ENCODE data around the gene KRT36.

KRT36 gene

DNA sequence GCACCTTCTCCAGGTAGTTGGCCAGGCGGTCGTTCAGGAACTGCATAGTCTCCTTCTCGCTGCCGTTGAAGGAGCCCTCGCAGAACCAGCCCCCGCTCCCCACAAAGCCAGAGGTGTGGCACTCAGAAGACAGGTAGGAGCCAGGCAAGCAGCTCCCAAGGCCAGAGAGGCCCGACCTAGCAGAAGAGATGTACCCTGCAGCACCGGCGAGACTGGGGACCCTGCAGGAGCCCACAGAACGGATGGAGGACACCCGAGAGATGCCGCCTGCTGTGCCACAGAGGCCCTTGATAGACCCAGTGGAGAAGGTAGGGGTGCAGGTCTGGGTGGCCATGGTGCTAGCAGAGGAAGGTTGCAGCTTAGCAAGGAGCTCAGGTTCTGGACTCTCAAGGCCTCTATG lies at the start of gene KRT36:
Gene KRT36 (minus strand): TSS at position 380 of the 400 bp plus-strand sequence. CDS start 46 bp downstream, at position 334.
- no peak for DNase-seq (ENCODE audit: low read depth in 2 of 2)

DNA sequence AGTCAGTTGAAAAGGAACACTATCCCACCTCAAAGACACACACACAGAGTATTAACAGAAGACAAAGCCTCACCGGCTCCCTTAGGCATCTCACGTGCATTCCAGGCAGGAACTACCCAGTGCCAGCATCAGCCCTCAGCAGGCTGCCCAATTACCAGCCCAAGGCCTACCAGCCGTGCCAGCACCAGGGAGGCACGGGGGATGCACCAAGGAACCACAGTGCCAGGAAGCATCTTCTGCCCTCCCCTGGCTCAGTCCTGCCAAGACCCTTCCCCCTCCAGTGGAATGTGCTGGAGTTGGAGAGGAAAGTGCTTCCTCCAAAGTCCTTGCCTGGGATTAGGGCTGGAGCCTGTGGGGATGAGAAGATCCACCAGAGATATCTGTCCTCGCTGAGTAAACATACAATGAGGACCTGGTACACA lies 49.4 kb upstream of the KRT36 start:
- DNase-seq (ENCODE audit: low read depth in 2 of 2) = no peak

DNA sequence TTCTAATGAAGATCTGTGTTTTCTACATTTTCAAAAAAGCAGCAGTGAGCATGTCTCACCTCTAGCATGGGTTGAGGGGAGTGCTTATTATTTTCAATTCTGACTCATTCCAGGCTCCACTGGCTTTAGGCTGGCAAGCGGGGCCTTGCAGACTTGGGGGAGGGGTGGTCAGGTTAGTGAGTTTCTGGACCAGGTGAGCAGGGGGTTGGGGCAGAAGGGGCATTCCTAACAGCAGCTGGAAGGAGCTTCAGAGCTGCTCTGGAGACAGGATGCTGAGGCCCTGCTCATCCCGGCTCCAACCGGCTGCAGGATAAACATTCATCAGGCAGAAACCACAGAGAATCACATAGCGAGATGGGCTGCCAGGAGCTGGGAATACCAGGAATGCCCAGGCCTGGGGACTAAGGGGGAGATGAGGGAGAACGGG lies 48.9 kb upstream of the KRT36 start:
- DNase-seq (ENCODE audit: low read depth in 2 of 2) = no peak

DNA sequence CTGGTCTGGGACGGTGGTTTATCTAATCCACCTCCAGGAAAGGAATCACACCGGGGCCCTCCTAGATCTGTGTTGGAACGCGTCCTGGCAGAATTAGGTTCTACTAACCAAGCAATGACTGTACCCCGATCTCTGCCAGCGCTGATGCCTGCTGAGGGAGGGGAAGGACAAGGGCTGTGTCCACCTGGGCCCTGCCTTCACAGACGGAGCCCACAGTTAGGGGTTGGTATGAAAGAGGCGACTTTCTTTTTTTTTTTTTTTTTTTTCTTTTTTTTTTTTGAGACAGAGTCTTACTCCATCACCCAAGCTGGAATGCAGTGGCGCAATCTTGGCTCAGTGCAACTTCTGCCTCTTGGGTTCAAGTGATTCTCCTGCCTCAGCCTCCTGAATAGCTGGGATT lies 48.3 kb upstream of the KRT36 start:
- DNase-seq (ENCODE audit: low read depth in 2 of 2) = no peak

DNA sequence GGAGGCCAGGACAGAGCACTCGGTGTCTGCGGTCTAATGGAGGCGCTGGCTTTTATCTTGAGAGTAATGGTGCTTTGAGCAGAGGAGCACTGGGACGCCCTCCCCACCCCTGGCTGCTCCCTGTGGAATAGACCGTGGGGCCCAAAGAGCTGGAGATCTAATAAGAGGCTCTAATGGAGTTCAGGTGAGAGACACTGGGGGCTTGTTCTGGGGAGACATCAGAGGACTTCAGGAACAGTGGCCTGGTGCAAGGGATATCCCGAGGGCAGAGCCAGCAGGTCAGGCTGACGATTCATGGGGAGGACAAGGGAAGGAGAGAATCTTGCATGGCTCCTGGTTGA lies 47.9 kb upstream of the KRT36 start:
- DNase-seq (ENCODE audit: low read depth in 2 of 2) = no peak

DNA sequence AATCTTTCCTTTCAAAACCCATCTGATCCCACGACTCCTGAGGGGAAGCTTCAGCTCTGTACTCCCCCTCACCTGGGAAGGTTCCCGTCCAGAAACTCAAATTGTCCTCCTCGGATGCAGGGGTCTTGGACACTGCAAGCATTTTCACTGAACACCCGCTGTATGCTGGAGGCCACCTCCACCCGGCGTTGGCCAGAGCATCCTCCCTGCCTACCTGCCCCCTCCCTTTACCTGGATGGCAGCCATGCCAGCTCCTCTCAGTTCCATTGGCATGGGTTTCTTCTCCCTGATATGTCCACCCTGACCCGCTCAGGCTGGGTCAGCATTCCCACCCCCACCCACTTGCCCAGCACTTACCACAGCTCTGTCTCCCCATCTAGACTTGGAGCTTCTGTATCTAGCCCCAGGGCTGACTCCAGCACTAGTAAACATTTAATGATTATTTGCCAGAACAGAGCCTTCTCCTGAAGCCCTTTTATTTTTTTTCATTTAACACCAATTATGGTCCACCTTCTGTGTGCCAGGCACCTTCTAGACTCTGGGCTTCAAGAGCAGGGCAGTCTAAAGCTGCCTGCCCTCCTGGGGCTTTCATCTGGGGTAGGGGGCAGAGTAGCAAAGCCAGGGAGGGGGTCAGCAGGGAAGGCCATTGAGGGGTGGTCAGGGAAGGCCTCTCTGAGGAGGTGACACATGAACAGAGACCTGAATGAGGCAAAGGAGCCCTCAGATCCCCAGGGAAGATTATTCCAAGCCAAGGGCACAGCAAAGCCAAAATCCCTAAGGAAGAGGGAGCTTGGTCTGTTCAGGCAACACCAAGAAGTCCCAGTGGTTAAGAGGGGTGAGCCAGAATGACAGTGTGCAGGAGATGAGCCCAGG lies 47.3 kb upstream of the KRT36 start:
- DNase-seq (ENCODE audit: low read depth in 2 of 2) = no peak

DNA sequence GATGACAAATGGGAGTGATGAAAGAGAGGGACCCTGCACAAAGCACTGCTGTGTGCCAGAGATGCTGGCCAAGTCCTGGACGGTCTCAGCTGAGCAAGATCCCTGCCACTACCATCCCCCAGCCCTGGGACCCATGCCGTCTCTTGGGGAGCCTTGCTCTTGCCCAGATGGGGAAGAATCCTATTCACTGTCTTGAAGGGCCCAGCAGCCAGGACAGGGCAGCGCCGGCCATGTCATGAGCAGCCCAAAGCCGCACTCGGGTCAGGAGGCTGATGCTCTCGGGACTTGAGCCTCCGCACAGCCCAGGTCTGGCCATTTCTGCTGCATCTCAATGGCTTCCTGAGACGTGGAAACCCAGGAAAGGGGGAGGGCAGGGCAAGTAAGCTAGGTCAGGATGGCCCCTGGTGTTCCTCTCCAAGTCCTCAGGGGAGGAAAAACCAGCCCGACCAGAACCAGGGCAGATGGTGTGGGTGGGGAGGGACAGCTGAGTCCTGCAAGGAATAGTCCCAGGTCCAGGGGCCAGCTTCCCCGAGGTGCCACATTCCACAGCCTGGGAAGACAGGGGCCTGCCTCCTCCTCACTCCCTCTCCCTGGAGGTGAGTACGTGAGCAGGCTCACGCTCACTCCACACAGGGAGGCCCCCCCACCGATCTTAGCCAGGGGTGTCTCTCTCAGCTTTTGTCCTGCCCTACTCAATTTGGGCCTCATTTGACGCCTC lies 46.2 kb upstream of the KRT36 start:
- DNase-seq (ENCODE audit: low read depth in 2 of 2) = no peak

DNA sequence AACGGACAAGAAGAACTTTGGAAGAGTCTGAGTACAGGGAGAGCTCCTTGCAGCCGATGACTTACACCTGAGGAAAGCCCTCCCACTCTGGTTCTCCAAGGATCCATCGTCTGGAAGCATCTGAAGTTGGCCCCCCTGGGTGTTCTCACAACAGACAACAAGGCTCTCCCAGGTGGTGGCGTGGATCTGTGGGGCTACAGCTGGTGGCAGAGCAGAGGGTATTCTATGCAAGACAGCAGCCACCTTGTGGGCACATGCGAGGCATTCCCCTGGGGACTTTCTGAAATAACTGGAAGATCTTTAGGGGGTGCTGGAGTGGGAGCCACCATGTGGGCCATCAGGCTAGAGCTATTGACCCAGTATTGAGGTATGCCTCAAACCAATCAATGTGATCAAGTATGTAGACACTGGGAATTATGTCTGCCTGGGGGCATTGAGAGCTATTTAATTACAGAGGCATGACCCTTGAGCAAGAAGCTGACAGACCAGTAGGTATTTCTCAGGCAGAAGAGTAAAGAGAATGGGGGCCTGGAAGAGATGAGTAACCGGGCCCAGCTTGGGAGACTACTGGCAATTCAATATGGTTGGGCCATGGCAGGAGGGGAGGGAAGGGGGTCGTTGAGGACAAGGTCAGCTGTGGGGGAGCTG lies 45.3 kb upstream of the KRT36 start:
- no peak for DNase-seq (ENCODE audit: low read depth in 2 of 2)

DNA sequence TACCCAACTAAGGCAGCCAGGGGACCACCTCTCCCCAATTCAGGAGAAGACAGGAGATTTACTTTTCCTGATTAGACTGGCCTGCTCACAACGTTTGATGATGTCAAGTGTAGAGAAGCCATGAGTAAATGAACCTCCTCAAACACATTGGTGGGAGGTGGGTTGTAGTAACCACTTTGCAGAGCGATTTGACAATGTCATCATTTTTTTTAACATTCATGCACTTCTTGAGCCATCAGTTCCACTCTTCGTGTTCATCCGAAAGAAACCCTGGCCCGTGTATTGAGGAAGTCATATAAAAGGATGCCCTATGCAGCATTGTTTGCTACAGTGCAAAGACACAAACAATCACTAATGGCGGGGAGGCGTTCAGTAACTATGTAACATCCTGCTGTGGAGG lies 43.9 kb upstream of the KRT36 start:
- DNase-seq (ENCODE audit: low read depth in 2 of 2) = no peak

DNA sequence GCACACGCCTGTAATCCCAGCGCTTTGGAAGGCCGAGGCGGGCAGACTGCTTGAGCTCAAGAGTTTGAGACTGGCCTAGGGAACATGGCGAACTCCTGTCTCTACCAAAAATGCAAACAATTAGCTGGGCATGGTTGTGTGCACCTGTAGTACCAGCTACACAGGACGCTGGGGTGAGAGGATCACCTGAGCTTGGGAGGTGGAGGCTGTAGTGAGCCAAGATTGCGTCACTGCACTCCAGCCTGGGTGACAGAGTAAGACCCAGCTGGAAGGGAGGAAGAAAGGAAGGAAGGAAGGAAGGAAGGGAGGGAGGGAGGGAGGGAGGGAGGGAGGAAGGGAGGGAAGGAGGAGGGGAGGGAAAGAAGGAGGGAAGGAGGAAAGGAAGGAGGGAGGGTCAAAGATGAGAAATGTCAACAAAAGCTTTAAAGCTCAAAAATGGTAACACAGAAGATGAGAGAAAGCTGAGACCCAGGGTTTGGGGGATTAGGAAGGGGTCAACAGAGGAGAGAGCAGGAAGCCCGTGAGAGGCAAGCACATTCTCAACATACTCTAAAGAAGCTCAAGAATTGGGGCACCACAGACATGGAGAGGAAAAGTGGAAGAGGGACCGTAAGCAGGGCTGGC lies 43.3 kb upstream of the KRT36 start:
- no peak for DNase-seq (ENCODE audit: low read depth in 2 of 2)

DNA sequence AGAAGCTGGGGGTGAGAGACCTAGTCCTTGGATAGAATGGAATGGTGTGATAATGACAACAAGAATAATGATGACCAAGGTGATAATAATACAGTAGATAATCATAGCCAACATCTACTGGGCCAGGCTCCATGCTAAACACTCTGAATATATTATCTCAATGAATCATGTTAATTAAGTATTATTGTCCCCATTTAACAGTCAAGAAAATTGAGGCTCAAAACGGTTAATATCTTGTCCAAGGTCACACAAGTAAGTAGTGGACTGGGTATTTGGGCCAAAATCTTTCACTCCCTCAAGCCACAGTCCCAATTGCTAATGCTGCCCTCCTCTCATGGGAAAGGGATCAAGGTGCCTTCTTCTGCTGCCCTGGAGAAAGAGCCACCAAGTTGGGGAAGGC lies 42.3 kb upstream of the KRT36 start:
- DNase-seq (ENCODE audit: low read depth in 2 of 2) = no peak

DNA sequence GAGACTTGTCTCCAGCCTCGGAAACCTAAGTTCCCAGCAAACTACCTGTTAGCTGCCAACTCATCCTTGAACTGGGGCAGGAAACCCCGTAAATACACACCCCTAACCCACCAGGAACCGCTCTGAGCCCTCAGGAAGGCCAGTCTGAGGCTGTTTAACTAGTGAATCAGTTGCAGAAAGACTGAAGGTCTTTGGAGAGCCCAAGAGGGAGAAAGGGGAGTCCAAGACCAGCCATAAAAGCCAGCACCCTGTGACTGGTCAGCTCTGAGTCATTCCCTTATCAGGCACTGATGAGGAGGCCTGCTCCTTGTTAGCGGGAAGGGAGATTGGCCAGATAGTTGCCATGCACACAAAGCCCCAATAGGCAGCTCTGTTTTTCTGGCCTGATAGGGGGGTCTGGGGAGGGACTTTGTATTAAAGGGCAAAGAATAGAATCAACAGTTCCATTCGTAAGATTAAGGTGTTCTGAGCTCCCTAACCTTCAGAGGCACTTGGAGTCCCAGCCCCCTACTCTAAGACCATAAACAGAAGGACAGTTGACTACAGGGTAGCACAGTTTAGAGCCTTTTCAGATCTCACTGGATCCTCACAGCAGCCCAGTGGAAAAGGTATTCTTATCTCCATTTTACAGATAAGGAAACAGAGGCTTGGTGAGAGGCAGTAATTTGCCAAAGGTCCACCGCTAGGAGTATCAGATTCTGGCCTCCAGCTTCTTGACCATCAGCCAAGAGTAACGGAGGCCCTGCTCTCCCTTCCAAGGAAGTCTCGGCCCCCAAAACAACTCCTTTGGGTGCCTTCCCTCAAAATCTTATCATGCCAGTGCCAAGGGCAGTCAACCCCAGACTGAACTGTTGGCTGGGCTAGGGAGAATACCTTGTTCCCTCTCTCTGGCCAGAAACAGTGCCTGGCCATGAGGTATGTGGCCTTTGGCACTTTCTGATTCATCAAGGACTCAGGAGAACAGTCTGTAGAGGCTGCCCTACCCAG lies 40.6 kb upstream of the KRT36 start:
- no peak for DNase-seq (ENCODE audit: low read depth in 2 of 2)

DNA sequence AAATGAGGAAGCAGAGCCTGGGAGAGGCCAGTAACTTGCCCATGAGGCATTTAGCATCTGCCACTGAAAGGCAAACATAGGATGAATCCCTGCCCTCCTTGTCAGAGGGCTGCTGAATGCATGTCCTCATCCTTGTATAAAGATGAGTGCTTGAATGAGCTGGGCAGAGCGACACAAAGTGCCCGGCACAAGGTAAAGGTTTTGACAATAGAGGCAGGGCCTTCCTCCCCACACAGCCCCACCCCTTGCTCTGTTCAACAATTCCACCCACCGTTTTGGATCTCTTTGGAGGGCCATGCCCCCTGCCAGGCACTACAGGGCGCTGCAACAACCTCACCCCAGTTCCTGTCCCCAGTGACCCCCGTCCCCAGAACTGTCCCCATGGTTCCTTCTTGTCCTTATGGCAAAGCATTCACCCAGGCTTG lies 39.8 kb upstream of the KRT36 start:
- no peak for DNase-seq (ENCODE audit: low read depth in 2 of 2)

DNA sequence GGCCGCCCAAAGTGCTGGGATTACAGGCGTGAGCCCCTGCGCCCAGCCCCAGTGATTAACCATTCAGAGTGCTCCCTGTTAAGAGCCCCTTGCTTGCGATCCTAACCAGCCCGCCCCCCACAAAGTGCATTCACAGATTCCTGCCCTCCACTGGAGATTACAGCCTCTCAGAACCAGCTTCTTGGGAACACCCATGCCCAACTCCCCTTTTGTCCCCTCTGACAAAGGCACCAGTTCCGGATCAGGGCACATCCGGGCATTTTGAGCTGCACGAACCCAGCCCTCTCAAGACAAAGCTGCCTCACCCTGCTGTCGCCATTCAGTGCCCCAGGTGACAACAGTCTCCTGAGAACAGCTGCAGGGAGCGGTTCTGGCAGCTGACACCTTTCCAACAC lies 39.2 kb upstream of the KRT36 start:
- no peak for DNase-seq (ENCODE audit: low read depth in 2 of 2)

DNA sequence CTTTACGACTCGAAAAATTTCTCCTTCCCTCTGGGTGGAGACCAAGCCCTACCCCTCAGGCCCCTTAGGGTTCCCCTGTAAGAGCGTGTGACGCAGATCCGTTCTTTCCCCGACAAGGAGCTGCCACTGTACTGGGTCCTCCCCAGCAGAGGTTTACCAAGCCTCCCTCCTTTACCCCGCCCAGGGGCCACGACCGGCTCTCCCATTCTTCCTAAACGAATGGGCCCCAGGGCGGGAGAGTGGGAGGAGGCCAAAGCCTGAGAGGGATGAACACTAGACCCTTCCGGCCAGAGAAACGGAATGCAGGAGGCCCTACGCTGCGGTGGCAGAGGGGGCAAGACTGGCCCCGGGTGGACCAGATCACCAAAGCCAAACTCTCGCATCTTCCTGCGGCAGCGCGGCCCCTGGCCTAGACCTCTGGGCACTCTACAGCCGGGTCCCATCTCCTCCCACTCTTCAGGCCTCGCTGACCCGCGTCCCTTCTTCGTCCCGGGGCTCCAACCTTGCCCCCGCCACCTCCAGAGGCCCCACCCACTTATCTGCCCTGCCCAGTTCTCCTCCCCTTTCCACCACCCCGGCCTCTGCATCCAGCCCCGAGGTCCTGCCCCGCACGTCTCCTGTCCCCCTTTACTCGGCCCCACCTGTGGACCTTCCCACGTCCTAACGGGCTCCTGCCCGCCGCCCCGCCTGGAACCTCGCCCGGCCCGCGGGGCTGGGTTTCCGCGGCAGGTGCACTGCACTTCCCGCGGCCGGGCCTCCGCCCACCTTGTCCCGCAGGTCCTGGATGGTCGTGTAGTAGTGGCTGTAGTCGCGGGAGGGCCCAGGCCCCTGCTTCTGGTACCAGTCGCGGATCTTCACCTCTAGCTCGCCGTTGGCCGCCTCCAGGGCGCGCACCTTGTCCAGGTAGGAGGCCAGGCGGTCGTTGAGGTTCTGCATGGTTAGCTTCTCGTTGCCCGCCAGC lies 37.6 kb upstream of the KRT36 start:
- no peak for DNase-seq (ENCODE audit: low read depth in 2 of 2)

DNA sequence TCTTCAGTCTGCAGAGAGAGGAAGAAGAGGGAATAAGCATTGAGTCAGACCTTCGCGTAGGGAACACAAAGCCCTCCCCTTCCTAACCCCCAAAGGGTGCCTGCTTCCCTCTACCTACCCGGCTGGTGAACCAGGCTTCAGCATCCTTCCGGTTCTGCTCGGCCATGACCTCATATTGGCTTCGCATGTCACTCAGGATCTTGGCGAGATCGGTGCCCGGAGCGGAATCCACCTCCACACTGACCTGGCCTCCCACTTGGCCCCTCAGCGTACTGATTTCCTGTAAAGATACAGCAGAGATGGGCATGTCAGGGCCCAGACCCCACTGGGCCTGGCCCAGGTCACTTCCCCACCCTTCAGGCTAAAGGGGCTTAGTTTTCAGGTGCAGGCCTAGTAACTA lies 34.6 kb upstream of the KRT36 start:
- DNase-seq (ENCODE audit: low read depth in 2 of 2) = no peak

DNA sequence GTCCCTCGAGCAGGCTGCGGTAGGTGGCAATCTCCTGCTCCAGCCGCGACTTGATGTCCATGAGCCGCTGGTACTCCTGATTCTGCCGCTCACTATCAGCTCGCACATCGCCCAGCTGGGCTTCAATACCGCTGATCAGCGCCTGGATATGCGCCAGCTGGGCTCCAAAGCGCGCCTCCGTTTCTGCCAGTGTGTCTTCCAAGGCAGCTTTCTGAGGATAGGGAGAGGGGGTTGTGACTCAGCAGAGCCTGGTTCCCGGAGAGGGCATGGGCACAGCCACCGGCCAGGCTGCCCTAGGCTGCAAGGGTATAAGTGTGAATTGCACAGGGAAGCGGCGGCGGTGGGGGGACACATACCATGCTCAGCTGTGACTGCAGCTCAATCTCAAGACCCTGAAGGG lies 34.1 kb upstream of the KRT36 start:
- no peak for DNase-seq (ENCODE audit: low read depth in 2 of 2)

DNA sequence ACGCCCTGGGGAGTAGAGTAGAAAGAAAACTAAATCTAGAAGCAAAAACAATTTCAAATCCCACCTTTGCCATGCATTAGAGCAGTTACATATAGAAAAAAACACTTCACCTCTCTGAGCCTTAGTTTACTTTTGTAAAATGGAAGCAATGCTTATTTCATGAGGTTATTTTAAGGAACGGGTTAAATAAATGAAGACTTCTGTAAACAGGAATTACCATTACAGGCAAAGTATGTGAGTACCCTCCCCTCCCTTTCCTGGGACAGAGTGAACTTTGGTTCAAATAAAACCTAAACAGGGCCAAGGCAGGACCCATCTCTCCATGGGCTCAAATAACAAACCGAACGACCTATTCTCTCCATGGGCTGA lies 33.5 kb upstream of the KRT36 start:
- no peak for DNase-seq (ENCODE audit: low read depth in 2 of 2)

DNA sequence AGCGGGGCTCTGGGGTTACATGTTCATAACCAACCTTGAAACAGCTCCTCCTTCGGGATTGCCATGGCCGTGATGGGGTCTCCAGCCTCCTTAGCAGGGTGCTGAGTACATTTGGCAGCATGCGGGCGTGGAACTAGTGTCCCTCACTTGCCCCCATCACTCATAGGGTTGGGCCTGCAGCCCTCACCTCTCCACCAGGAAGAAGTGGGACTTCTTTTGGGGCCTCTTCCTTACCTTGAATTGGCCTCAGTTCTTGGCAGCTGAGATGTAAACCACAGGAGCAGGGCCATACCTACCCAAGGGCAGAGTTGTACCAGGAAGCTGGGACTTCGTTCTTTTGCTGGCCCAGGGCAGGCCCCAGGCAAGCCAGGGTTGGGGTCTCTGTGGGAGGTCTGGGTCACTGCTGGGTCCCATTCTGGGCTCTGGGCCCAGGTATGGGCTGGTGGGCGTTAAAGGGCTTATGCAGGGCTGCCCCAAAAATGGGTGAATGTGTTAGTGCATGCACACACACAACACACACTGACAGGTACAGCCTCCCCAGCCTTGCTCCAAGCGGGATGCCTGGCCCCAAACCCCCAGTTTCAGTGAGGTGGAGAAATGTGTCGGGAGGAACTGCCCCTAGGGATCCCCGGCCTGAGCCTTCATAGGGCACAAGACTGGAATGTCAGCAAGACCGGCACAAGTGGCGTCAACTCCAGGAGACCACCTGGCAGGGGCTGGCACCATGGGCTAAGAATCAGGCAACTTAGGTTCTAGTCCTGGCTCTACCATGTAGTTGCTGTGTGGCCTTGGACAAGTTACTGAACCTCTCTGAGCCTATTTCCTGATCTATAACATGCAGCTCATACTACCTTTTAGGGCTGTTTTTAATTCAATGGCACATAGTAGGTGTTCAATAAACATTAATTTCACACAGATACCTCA lies 32.9 kb upstream of the KRT36 start:
- DNase-seq (ENCODE audit: low read depth in 2 of 2) = no peak
